GM20000 (cell line): ENCODE measurements around the gene GPR152.

ENCODE experiments used
- DNase-seq: peaks from one replicate; pipeline ENCODE4 v3.0.0; 2012; ENCODE audit warnings: low spot score
- TF ChIP-seq, protein P1 (sequence below): IDR thresholded peaks from 2 replicates; pipeline ENCODE4 v1.5.1; 2012; ENCODE audit warnings: mild to moderate bottlenecking, control low read depth; ENCODE audit errors: extremely low read depth, missing control alignments

Gene GPR152

DNA sequence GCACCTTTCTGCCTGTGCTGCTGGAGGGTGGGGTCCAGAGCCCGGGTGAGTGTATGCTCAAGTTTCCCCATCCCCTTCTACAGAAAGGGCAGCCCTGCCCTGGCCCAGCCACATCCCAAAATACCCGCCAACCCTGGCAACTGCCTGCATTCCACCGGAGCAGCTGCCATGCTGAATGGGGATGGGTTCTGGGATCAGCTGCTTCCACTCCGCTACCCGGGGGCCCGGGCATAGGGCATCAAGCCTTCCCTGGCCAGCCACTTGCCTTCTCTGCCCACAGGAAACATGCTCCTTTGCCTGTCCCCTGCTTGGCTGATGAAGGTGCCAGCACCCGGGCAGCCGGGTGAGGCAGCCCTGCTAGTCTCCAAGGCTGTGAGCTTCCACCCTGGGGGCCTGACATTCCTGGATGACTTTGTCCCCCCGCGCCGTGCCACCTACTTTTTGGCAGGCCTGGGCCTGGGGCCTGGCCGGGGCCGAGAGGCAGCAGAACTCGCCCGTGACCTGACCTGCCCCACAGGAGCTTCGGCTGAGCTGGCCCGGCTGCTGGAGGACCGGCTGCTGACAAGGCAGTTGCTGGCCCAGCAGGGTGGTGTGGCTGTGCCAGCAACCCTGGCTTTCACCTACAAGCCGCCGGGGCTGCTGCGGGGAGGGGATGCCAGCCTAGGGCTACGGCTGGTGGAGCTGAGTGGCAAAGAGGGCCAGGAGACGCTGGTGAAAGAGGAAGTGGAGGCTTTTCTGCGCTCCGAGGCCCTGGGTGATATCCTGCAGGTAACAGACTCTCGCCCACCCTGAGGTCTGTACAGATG is 33.9 kb downstream of the GPR152 start:
- TF ChIP-seq, protein P1, sequence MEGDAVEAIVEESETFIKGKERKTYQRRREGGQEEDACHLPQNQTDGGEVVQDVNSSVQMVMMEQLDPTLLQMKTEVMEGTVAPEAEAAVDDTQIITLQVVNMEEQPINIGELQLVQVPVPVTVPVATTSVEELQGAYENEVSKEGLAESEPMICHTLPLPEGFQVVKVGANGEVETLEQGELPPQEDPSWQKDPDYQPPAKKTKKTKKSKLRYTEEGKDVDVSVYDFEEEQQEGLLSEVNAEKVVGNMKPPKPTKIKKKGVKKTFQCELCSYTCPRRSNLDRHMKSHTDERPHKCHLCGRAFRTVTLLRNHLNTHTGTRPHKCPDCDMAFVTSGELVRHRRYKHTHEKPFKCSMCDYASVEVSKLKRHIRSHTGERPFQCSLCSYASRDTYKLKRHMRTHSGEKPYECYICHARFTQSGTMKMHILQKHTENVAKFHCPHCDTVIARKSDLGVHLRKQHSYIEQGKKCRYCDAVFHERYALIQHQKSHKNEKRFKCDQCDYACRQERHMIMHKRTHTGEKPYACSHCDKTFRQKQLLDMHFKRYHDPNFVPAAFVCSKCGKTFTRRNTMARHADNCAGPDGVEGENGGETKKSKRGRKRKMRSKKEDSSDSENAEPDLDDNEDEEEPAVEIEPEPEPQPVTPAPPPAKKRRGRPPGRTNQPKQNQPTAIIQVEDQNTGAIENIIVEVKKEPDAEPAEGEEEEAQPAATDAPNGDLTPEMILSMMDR, result no peak

DNA sequence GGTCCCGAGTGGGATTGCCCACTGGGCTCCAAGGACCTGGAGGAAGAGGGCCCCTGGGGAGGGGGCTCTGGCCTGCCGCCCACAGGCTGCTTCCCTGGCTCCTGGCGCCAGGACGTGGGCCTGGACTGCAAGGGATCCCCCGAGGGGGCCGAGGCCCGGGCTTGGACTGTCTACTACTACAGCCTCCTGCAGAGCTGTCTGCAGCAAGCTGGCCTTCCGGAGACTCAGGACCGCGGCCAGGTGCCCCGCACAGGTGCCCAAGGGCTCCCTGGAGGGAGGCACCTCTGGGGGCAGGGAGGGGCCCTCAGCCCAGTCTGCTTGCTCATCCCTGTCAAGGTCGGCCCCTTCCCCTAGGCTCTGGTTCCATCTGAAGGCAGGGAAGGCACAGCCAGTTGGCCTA is 35.1 kb downstream of the GPR152 start:
- no peak for DNase-seq
- TF ChIP-seq, protein P1, result no peak

More for the DNA sequence above, 33.9 kb downstream of the GPR152 start:
- DNase-seq, result no peak

DNA sequence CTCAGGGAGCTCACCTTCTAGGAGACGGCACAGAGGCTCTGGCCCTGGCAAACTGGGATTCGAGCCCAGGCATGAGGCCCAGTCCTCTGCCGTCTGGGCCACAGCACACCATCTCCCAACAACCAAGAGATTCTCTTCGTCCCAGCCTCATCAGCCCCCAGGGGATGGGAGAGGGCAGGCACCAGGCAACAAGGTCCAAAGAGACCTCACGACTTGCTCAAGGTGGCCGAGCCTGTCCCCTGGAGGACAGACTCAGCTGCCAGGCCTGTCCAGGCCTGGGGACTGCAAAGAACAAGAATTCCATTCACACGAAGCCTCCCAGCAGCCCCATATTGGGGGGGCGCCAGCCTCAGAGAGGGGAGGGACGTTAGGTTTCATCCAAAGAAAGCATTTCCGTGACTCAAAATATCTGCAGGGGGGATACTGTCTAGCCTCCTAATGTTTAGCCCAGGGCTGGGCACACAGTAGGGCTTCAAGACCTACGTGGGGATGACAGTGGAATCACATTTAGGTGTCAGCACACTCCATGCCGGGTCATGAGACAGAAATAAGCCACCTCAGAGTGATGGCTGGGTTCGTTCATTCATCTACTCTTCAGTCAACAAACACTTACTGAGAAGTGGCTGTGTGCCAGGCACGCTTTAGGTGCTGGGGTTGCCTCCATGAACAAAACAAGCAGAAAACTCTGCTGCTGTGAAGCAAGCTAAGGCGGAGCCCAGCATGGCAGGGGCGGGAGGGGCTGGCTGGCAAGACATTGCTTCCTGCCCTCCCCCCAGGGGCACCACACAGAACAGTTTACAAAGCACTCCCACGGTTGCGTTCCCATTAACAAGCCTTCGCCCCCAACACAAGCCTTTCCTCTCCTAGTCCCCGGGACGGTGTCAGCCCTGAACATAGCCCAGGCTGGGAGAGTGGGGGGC is 35.9 kb downstream of the GPR152 start:
- TF ChIP-seq, protein P1, result no peak
- no peak for DNase-seq

DNA sequence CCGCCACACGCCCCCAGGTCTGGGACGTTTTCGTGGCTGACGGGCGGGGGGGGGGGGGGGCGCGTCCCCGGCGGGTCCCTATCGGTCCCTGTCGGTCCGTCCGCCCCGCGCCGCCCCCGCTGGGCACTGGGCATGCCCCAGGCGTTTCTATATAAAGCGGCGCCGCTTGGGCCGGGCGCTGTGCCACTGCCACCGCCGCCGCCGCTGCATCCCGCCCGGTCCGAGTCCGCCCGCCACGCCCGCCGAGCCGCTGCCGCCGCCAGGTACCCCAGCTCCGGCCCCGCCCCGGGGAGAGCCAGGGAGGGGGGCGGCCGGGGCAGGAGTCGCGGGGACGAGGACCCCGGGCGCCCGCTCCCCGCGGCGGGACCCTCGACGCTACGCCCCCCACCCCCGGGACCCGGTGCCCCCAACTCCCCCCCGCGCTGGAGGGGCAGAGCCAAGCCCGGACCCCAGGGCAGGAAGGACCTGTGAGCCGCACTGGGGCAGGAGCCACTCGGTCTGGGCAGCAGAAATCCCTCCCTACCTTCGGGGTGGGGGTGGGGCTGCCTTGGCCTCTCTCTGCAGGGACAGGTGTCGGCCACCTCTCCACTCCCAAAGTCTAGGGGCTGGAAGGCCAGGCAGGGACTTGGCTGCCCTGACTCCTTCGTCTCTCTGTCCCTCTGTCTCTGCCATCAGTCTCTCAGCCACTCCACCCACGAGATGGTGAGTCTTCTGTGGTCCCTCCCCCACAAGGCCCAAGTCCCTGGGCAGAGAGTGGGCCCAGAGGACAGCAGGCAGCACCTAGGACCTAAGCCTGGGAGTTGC is 36.8 kb downstream of the GPR152 start, which contains the start of gene CARNS1:
Gene CARNS1 (plus strand): TSS at position 178 of the 804 bp plus-strand sequence. CDS start 522 bp downstream, at position 700.
- TF ChIP-seq, protein P1, result no peak
- no peak for DNase-seq

DNA sequence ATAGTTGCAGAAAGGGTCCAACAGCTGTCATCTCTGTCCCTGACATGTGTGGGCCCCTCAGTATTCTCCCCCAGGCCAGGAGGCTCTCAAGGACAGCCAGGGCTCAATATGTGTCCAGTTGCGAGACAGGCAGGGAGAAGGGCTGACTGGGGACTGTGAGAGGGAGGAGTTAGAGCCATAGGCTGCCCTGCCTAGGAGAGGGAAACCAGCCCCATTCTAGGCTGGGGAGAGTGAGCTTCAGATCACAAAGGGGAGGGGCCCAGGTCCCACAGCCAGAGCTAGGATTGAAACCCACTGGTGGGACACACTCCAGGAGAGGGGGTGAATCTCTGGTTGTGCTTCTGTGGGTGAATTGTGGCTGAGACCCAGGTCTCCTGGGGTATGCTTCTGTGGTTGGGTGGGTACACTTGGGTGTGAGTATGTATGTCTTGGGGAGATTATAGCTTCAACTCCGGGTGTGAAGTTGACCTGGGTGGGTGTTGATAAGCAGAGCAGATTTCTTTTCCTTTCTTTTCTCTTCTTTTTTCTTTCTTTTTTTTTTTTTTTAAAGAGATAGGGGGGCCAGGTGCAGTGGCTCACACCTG is 39.2 kb downstream of the GPR152 start:
- DNase-seq, result no peak
- TF ChIP-seq, protein P1, result no peak

DNA sequence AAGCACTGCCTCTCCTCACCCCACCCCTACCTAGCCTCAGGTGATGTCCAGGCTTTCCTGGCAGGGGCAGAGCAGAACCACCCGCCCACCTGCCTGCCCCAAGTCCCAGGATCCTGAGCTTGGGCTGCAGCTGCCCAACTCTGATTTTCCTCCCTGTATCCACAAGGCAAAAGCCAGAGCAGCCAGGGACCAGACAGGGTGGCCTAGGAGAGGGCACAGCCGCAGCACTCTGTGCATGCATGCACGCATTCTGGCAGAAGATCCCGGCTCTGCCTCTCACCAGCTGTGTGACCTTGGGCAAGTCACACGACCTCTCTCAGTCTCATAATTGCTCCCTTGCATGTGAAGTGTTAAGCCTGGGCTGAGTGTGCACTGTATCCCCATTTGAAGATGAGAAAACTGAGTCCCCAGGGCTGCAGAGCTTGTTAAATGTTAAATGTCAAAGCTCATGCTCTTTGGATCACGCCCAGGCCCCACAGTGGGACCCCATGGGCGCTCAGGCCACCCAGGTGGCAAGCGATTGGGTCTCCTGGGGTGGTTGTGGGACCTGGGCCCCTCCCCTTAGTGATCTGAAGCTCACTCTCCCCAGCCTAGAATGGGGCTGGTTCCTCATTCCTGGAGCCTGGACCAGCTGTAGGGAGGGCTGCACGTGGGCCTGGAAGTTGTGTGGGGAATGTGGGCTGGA is 39.9 kb downstream of the GPR152 start:
- TF ChIP-seq, protein P1, result no peak
- no peak for DNase-seq
